CD4-positive, alpha-beta memory T cell (primary cell): ENCODE results near the gene DBP. TPM values are rescaled to one million over a fixed set of nuclear protein-coding genes. Genes with fewer than 3 reads are reported as not detected.

ENCODE experiments used
- CTCF ChIA-PET: fragments of 350-600 bp; sonication (Branson Sonifier 250); formaldehyde crosslinking; loops from one replicate; lab custom pipeline; 2021; ENCODE audit warnings: inconsistent platforms; ENCODE audit not compliant: partially characterized antibody; lab: Charles Lee
- POLR2A ChIA-PET: fragments of 350-600 bp; sonication (Branson Sonifier 250); formaldehyde crosslinking; loops from one replicate; lab custom pipeline; 2021; ENCODE audit not compliant: partially characterized antibody; lab: Charles Lee
- DNase-seq, 5 donors: peaks; one replicate each; pipeline versions ENCODE4 v3.0.0 to v3.0.0-alpha.2; 2020 to 2022; ENCODE audit warnings: mixed read lengths in 1 of 5
- H3K27ac ChIP-seq: one replicate; pipeline ENCODE4 v1.7.0; 2013; ENCODE audit warnings: low read depth, low read length
- H3K27me3 ChIP-seq: 2 replicates; pipeline ENCODE4 v1.7.0; 2013; ENCODE audit warnings: mild to moderate bottlenecking, low read length, moderate library complexity; ENCODE audit not compliant: insufficient read depth
- H3K36me3 ChIP-seq: 2 replicates; pipeline ENCODE4 v1.7.0; 2013; ENCODE audit warnings: mild to moderate bottlenecking, low read length, moderate library complexity; ENCODE audit not compliant: insufficient read depth
- H3K4me1 ChIP-seq: 2 replicates; pipeline ENCODE4 v1.7.0; 2013; ENCODE audit warnings: mild to moderate bottlenecking, low read length, moderate library complexity; ENCODE audit not compliant: insufficient read depth
- H3K4me3 ChIP-seq, 2 donors: one replicate each; pipeline ENCODE4 v1.7.0; 2013; ENCODE audit warnings: low read length in 2 of 2, mild to moderate bottlenecking in 1 of 2
- H3K9me3 ChIP-seq, 2 donors: one replicate each; pipeline ENCODE4 v1.7.0; 2013; ENCODE audit warnings: low read length in 2 of 2, control low read depth in 1 of 2; ENCODE audit not compliant: control insufficient read depth in 1 of 2
- H3K27ac Mint-ChIP-seq, 7 donors: one replicate each; pipeline ENCODE4 v1.8.0; 2020 to 2021; ENCODE audit warnings: mixed read lengths in 7 of 7, mild to moderate bottlenecking in 6 of 7, inconsistent platforms in 3 of 7, moderate library complexity in 3 of 7
- H3K27me3 Mint-ChIP-seq, 2 donors: one replicate each; pipeline ENCODE4 v1.8.0; 2020 to 2021; ENCODE audit warnings: mixed read lengths in 2 of 2
- H3K36me3 Mint-ChIP-seq, 2 donors: one replicate each; pipeline ENCODE4 v1.8.0; 2020 to 2021; ENCODE audit warnings: mixed read lengths in 2 of 2, inconsistent platforms in 1 of 2, mild to moderate bottlenecking in 1 of 2
- H3K4me1 Mint-ChIP-seq, 4 donors: one replicate each; pipeline ENCODE4 v1.8.0; 2020 to 2021; ENCODE audit warnings: mixed read lengths in 4 of 4, mild to moderate bottlenecking in 1 of 4
- H3K4me3 Mint-ChIP-seq, 8 donors: one replicate each; pipeline ENCODE4 v1.8.0; 2020 to 2021; ENCODE audit warnings: mixed read lengths in 8 of 8, mild to moderate bottlenecking in 7 of 8, moderate library complexity in 6 of 8, inconsistent platforms in 3 of 8
- H3K9me3 Mint-ChIP-seq, 8 donors: one replicate each; pipeline ENCODE4 v1.8.0; 2020 to 2021; ENCODE audit warnings: mixed read lengths in 8 of 8, mild to moderate bottlenecking in 5 of 8, inconsistent platforms in 3 of 8, moderate library complexity in 1 of 8
- intact Hi-C: fragments of 100-400 bp; cut with micrococcal nuclease; formaldehyde crosslinking; loops from one replicate; pipeline ENCODE4 v1.15.1; 2023
- polyA plus RNA-seq, 2 donors: library from polyadenylated mRNA; unstranded; fragments of 300-500 nt; fragmentation: Illumina TruSeq; gene quantifications; one replicate each; pipeline ENCODE4 v1.2.3, GENCODE V29; 2021
- total RNA-seq, 2 experiments: library from RNA; stranded (reverse); gene quantifications; one replicate each; pipeline ENCODE4 v1.2.3, GENCODE V29; 2021

Gene DBP
- total and polyA plus RNA-seq, 4 experiments from 2014 or later = 37.4 to 113 (median 66.0) TPM

DNA sequence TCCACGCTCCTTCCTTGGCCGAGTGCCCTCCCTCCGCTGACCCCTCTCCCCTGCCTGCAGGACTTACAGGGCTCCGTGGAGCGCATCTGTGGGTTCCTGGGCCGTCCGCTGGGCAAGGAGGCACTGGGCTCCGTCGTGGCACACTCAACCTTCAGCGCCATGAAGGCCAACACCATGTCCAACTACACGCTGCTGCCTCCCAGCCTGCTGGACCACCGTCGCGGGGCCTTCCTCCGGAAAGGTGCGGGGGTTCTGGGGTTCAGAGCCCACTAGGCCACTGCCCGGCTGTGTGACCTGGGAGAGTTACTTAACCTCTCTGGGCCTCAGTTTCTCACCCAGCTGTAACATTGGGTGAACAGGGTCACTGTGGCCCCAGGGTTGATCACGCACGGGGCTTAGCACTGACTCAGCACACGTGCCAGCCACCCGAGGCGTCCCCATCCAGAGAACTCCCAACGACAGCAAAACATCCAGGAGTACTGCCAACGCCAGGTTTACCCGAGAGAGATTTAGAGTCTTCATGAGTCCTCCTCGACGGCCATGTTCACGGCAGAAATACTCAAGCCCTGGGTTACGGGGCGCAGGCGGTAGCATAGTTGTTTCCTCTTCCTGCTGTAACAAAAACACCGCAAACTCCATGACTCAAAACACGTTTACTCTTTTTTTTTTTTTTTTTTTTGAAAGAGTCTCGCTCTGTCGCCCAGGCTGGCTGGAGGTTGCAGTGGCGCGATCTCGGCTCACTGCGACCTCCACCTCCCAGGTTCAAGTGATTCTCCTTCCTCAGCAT, 40.3 kb downstream of the DBP start:
- Mint-ChIP-seq H3K27me3 (peaks cover 0 to 3% of the 10 kb centered on the region in 2 donors), H3K27ac (peak overlapping the region; percentile 88 to 93 (median 92)), H3K9me3 (no peaks in the 10 kb centered on the region), H3K4me3 (peak overlapping the region; percentile 68 to 86 (median 80)), H3K36me3 (no peaks in the 10 kb centered on the region), H3K4me1 (peaks cover 5 to 30% (median 13%) of the 10 kb centered on the region in 4 donors)
- intact Hi-C loops = no loop called here
- H3K4me3 ChIP-seq = peak overlapping the region; percentile 5 to 51
- H3K9me3 ChIP-seq = no peaks in the 10 kb centered on the region
- H3K27me3 ChIP-seq = no peaks in the 10 kb centered on the region
- ChIA-PET POLR2A (interaction anchor here (0.5 to 1.4 kb wide), 3 partner anchors 22 to 268 kb away, joined by 3 to 4 read pairs (median 3); partner anchors contain the start of genes RPL18 and SPHK2), CTCF (interaction anchor here (1.3 kb wide), 2 partner anchors 12 kb away, joined by 3 read pairs; no protein-coding TSS in a partner anchor)
- H3K36me3 ChIP-seq = no peaks in the 10 kb centered on the region
- DNase-seq = peak; percentile 50 to 76 (median 71)
- H3K4me1 ChIP-seq = peaks cover 22% of the 10 kb centered on the region
- peak overlapping the region; percentile 54 for H3K27ac ChIP-seq

DNA sequence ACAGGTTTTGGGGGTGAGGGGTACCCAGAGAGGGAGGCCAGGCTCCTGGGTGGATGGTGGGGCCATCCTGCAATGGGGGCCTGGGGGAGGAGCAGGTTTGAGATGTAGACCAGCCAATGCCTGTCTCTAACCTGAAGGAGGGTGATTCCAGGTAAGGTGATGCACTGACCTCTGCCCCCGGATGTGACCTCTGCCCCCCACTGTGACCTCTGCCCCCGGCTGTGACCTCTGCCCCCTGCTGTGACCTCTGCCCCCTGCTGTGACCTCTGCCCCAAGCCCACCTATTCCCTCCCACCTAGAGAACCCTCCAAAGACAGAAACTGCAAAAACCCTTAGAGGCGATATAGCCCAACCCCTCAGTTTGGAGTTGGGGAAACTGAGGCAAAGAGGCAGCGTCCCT, 40.9 kb downstream of the DBP start:
- Histone ChIP-seq H3K4me1 (peaks cover 22% of the 10 kb centered on the region), H3K9me3 (no peaks in the 10 kb centered on the region), H3K27ac (peak overlapping the region; percentile 54), H3K27me3 (no peaks in the 10 kb centered on the region), H3K36me3 (no peaks in the 10 kb centered on the region), H3K4me3 (peak overlapping the region in 1 of 2 donors; percentile 5)
- intact Hi-C loops = no loop called here
- peak overlapping the region; percentile 52 to 93 (median 86) for H3K27ac Mint-ChIP-seq
- DNase-seq = no peak
- H3K27me3 Mint-ChIP-seq = peaks cover 0 to 3% of the 10 kb centered on the region in 2 donors
- peak overlapping the region; percentile 36 to 86 (median 72) for H3K4me3 Mint-ChIP-seq
- no peaks in the 10 kb centered on the region for H3K36me3 Mint-ChIP-seq
- POLR2A ChIA-PET = interaction anchor here (0.5 to 1.4 kb wide), 3 partner anchors 23 to 202 kb away, joined by 3 to 4 read pairs (median 3); partner anchors contain the start of genes RPL18 and SPHK2
- H3K9me3 Mint-ChIP-seq = no peaks in the 10 kb centered on the region
- peaks cover 8 to 36% (median 14%) of the 10 kb centered on the region in 4 donors for H3K4me1 Mint-ChIP-seq
- CTCF ChIA-PET = interaction anchor here (0.7 to 2.5 kb wide), 2 partner anchors 11 to 369 kb away, joined by 3 to 12 read pairs; no protein-coding TSS in a partner anchor

DNA sequence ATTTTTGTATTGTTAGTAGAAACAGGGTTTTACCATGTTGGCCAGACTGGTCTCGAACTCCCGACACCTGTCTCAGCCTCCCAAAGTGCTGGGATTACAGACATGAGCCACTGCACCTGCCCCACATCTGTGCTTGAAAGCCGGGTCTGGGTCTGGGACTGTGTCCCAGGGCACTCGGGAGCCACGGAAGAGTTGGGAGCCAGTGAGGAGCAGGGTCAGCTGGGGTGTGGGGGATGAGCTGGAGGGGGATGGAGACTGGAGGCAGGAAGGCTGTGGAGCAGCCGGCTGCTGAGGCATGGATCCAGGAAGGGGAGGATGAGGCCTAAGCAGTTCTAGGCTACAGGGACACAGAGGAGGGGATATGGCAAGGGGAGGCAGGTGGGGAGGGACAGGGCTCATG, 41.3 kb downstream of the DBP start:
- no peak overlapping the region for H3K4me3 ChIP-seq
- Mint-ChIP-seq H3K27me3 (peaks cover 0 to 3% of the 10 kb centered on the region in 2 donors), H3K4me3 (peak overlapping the region in 5 of 8 donors; percentile 36 to 86 (median 64)), H3K9me3 (no peaks in the 10 kb centered on the region), H3K36me3 (no peaks in the 10 kb centered on the region), H3K27ac (peak overlapping the region; percentile 52 to 88 (median 73)), H3K4me1 (peaks cover 8 to 40% (median 14%) of the 10 kb centered on the region in 4 donors)
- H3K27ac ChIP-seq = peak overlapping the region; percentile 54
- ChIA-PET POLR2A (interaction anchor here (0.9 to 1.1 kb wide), 2 partner anchors 23 to 82 kb away, joined by 3 read pairs; partner anchors contain the start of gene RPL18), CTCF (interaction anchor here (0.7 to 2.5 kb wide), 6 partner anchors 11 to 368 kb away, joined by 3 to 12 read pairs (median 6); no protein-coding TSS in a partner anchor)
- H3K27me3 ChIP-seq = no peaks in the 10 kb centered on the region
- H3K4me1 ChIP-seq = peaks cover 22% of the 10 kb centered on the region
- H3K9me3 ChIP-seq = no peaks in the 10 kb centered on the region
- intact Hi-C loops = no loop called here
- H3K36me3 ChIP-seq = no peaks in the 10 kb centered on the region
- DNase-seq = no peak

DNA sequence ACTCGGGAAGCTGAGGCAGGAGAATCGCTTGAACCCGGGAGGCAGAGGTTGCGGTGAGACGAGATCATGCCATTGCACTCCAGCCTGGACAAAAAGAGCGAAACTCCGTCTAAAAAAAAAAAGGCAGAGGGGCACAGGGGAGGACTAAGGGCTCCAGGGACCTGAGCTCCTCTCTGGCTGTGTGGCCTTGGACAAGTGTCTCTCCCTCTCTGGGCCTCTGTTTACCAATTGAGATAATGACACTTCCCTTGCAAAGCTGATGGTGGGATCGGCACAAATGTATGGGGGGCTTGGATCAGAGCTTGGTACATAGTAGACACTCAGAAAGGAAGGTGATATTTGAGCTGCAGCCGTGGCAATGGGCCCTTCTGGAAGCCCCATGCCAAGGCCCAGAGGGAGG, 42.0 kb downstream of the DBP start:
- Histone ChIP-seq H3K4me3 (no peak overlapping the region), H3K27ac (no peak overlapping the region), H3K27me3 (no peaks in the 10 kb centered on the region), H3K9me3 (no peaks in the 10 kb centered on the region), H3K4me1 (peaks cover 22% of the 10 kb centered on the region), H3K36me3 (no peaks in the 10 kb centered on the region)
- ChIA-PET POLR2A (interaction anchor here (0.9 to 1.1 kb wide), 2 partner anchors 23 to 81 kb away, joined by 3 read pairs; partner anchors contain the start of gene RPL18), CTCF (interaction anchor here (0.8 to 2.5 kb wide), 6 partner anchors 10 to 105 kb away, joined by 3 to 12 read pairs (median 6); no protein-coding TSS in a partner anchor)
- Mint-ChIP-seq H3K27me3 (peaks cover 0 to 3% of the 10 kb centered on the region in 2 donors), H3K36me3 (no peaks in the 10 kb centered on the region), H3K4me1 (peaks cover 8 to 40% (median 14%) of the 10 kb centered on the region in 4 donors), H3K9me3 (no peaks in the 10 kb centered on the region), H3K4me3 (peak overlapping the region in 7 of 8 donors; percentile 5 to 70 (median 67)), H3K27ac (peak overlapping the region in 6 of 7 donors; percentile 67 to 94 (median 88))
- intact Hi-C loops = no loop called here
- no peak for DNase-seq

DNA sequence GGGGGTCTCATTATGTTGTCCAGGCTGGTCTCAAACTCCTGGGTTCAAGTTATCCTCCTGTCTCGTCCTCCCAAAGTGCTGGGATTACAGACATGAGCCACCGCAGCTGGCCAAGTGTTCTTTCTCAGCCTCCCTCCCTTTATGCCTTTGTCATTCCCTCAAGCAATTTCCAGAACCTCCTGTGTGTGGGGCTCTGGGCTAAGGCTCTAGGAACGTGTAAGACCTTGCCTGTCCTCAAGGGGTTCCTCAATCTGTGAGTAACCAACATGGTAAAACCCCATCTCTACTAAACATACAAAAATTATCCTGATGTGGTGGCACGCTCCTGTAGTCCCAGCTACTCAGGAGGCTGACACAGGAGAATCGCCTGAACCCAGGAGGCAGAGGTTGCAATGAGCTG, 46.2 kb downstream of the DBP start:
- Mint-ChIP-seq H3K9me3 (no peaks in the 10 kb centered on the region), H3K4me1 (peaks cover 11 to 36% (median 22%) of the 10 kb centered on the region in 4 donors), H3K27me3 (no peaks in the 10 kb centered on the region), H3K36me3 (no peaks in the 10 kb centered on the region), H3K27ac (peak overlapping the region in 1 of 7 donors; percentile 62), H3K4me3 (peak overlapping the region in 2 of 8 donors; percentile 13 to 23)
- ChIA-PET POLR2A (no interaction called here), CTCF (interaction anchor here (1.4 to 13.1 kb wide), 5 partner anchors 12 to 325 kb away, joined by 3 to 203 read pairs (median 82); partner anchors contain the start of gene SPACA4)
- Histone ChIP-seq H3K27ac (no peak overlapping the region), H3K36me3 (no peaks in the 10 kb centered on the region), H3K9me3 (no peaks in the 10 kb centered on the region), H3K27me3 (no peaks in the 10 kb centered on the region), H3K4me1 (peaks cover 14% of the 10 kb centered on the region), H3K4me3 (no peak overlapping the region)
- DNase-seq = no peak
- intact Hi-C loops = no loop called here

- Histone ChIP-seq H3K4me3 (peak overlapping the region in 1 of 2 donors; percentile 49), H3K27me3 (no peaks in the 10 kb centered on the region), H3K36me3 (no peaks in the 10 kb centered on the region), H3K4me1 (peaks cover 17% of the 10 kb centered on the region), H3K27ac (no peak overlapping the region), H3K9me3 (no peaks in the 10 kb centered on the region)
- intact Hi-C loops = loop anchor here (1.0 to 2.0 kb wide), 5 partner anchors 19 to 322 kb away; a partner anchor contains a TSS
- peak overlapping the region; percentile 53 to 91 (median 80) for H3K4me3 Mint-ChIP-seq
- POLR2A ChIA-PET = interaction anchor here (0.6 to 1.6 kb wide), 8 partner anchors 20 to 86 kb away, joined by 3 to 5 read pairs (median 4); partner anchors contain the start of genes DBP, RPL18 and SPHK2
- no peaks in the 10 kb centered on the region for H3K27me3 Mint-ChIP-seq
- H3K36me3 Mint-ChIP-seq = peaks cover 0 to 4% of the 10 kb centered on the region in 2 donors
- peak overlapping the region; percentile 49 to 84 (median 75) for H3K27ac Mint-ChIP-seq
- CTCF ChIA-PET = interaction anchor here (0.6 to 13.1 kb wide), 17 partner anchors 9 to 275 kb away, joined by 3 to 203 read pairs (median 5); partner anchors contain the start of genes FAM83E, SPACA4, SYNGR4 and TMEM143
- H3K9me3 Mint-ChIP-seq = no peaks in the 10 kb centered on the region
- peaks cover 13 to 33% (median 21%) of the 10 kb centered on the region in 4 donors for H3K4me1 Mint-ChIP-seq
- DNase-seq = peak; percentile 77 to 82 (median 81)
Observed at GRCh38 chr19:48588670-48589401, 48.3 kb downstream of the DBP start.
